HG02870 (cell line): ENCODE measurements around the gene DOCK2.

Experiments used
- ATAC-seq: cut with Tn5 transposase; IDR thresholded peaks from one replicate; pipeline ENCODE4 v1.9.1; 2021; ENCODE audit warnings: mild to moderate bottlenecking, moderate library complexity; ENCODE audit not compliant: unreplicated experiment

Gene DOCK2

GRCh38 chr5:169856571-169856970 lies 219.5 kb downstream of the DOCK2 start:
- ATAC-seq = no peak

GRCh38 chr5:169860585-169860984 lies 223.5 kb downstream of the DOCK2 start:
- ATAC-seq = peak; percentile 62

- no peak for ATAC-seq
These were observed 224.4 kb downstream of the DOCK2 start for GRCh38 chr5:169861433-169861832.

GRCh38 chr5:169861934-169862333 lies 224.9 kb downstream of the DOCK2 start:
- ATAC-seq = no peak

GRCh38 chr5:169862391-169862811 lies 225.3 kb downstream of the DOCK2 start:
- no peak for ATAC-seq

- no peak for ATAC-seq
These were observed 227.4 kb downstream of the DOCK2 start for GRCh38 chr5:169864483-169864882.

GRCh38 chr5:169867347-169867746 lies 230.3 kb downstream of the DOCK2 start:
- no peak for ATAC-seq

- ATAC-seq = no peak
These were observed 232.0 kb downstream of the DOCK2 start for GRCh38 chr5:169869066-169869465.

- ATAC-seq = no peak
These were observed 233.1 kb downstream of the DOCK2 start for GRCh38 chr5:169870211-169870610.

- no peak for ATAC-seq
These were observed 234.9 kb downstream of the DOCK2 start for GRCh38 chr5:169871826-169872490.

- ATAC-seq = no peak
These were observed 236.6 kb downstream of the DOCK2 start for GRCh38 chr5:169873642-169874041.

- no peak for ATAC-seq
These were observed 237.5 kb downstream of the DOCK2 start for GRCh38 chr5:169874621-169875020.

- no peak for ATAC-seq
These were observed 238.1 kb downstream of the DOCK2 start for GRCh38 chr5:169875091-169875728.

GRCh38 chr5:169875731-169876130 lies 238.7 kb downstream of the DOCK2 start:
- no peak for ATAC-seq

GRCh38 chr5:169876386-169876785 lies 239.3 kb downstream of the DOCK2 start:
- ATAC-seq = no peak

- ATAC-seq = no peak
These were observed 243.1 kb downstream of the DOCK2 start for GRCh38 chr5:169880012-169880663.

GRCh38 chr5:169880785-169881184 lies 243.7 kb downstream of the DOCK2 start:
- no peak for ATAC-seq

GRCh38 chr5:169881702-169882303 lies 244.7 kb downstream of the DOCK2 start:
- no peak for ATAC-seq

GRCh38 chr5:169886033-169886432 lies 249.0 kb downstream of the DOCK2 start:
- peak; percentile 48 for ATAC-seq

GRCh38 chr5:169886677-169887076 lies 249.6 kb downstream of the DOCK2 start:
- no peak for ATAC-seq

- no peak for ATAC-seq
These were observed 252.5 kb downstream of the DOCK2 start for GRCh38 chr5:169889572-169889971.

- ATAC-seq = no peak
These were observed 255.9 kb downstream of the DOCK2 start for GRCh38 chr5:169893010-169893409.
